ENCODE data around the gene ZNF783.
A peak's percentile ranks its signal among the peaks of the same experiment; 100 is the strongest.
"Not testable (repeated sequence)": the region's sequence is repeated elsewhere in the genome, so short reads cannot be mapped to it uniquely, and the experiment has no call there.

ZNF783 gene

DNA sequence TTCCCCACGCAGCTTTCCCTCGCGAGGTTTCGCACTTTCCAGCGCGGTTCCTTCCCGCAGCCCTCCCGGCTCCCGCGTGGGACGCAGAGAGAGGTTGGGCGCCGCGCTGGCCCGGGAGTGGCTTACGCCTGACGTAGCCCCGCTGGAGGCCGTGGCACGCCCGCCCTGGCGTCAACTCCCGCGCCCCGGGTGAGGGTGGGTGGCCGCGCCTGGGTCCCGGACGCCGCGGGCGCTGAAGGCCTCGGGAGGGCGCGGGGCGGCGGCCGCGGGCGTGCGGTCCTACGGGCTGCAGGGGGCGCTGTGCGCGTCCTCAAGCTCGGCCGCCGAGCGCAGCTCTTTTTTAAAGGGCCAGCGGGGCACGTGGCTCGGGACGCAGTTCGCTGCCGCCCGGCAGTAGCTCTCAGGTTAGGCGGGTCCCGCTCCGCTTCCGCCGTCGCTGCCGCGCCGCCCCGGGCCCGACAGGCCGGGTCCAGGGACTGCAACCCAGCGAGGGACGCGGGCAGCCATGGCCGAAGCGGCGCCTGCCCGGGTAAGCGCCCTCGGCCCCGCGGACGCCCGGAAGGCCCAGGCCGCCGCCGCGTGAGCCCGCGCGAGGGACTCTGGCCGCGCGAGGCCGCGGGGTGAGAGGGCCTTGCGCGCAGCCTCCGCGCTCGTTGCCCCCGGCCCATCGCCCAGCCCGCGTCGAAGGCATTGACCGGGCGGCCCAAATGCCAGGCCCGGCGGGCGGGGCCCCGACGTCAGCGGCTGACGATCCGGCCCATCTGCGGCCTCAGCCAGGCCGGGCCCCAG, at the start of gene ZNF783:
Gene ZNF783, plus strand, starts transcription at position 368 of the 789 bp plus-strand sequence. Its CDS starts 138 bp downstream, at position 506.
- no peak for TF ChIP-seq JUND (IDR thresholded peaks at IDR 0.05; ENCODE audit: low read depth)
- peak; percentile 64 to 85 for DNase-seq (ENCODE audit: low read depth in 1 of 2, low spot score in 1 of 2)
- in situ Hi-C loops (cut with HindIII; ENCODE audit: low pct_unique_long_range_greater_than_20kb, low sequenced_read_pairs): no loop called here

DNA sequence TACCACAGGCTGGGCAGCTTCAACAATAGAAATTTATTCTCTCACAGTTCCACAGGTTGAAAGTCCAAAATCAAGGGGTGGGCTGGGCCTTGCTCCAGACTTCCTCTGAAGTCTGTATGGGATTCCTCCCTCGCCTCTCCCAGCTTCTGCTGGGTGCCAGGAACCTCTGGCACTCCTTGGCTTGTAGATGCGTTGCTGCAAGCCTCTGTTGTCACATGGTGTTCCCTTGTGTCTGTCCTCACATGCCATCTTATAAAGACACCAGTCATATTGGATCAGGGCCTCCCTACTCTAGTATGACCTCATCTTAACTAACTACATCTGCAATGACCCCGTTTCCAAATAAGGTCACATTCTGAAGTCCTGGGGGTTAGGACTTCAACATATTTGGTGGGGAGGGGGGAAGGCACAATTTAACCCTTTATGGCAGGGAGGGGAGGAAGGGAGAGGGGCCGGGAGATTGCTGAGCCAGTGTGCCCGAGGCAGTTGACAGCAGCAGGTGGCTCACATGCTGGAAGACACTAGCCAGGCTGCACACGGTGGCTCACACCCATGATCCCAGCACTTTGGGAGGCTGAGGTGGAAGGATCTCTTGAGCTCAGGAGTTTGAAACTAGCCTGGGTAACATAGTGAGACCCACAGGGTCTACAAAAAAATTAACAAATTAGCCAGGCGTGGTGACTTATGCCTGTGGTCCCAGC, 47.8 kb upstream of the ZNF783 start:
- no peak for DNase-seq (ENCODE audit: low read depth in 1 of 2, low spot score in 1 of 2)
- TF ChIP-seq JUND (IDR thresholded peaks at IDR 0.05; ENCODE audit: low read depth): no peak
- in situ Hi-C loops (cut with HindIII; ENCODE audit: low pct_unique_long_range_greater_than_20kb, low sequenced_read_pairs): no loop called here

DNA sequence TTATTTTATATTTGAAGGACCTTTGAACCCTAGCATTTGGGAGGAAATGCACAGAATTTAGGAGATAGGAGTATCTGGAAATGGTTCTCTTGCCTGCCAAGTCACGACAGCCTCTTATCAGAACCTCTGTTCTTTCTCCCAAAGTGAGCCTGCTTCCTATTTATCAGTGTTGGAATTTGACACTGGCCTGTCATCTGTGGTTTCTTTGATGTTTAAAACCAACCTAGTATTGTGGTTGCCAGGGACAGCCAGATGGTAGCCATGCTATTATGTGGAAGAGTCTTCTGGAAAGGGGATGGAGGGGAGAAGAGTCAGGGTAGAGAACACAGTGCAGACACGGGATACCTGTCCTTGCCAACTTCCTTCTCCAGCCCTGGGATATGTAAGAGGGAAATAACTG, 45.6 kb upstream of the ZNF783 start:
- no peak for DNase-seq (ENCODE audit: low read depth in 1 of 2, low spot score in 1 of 2)
- TF ChIP-seq JUND (IDR thresholded peaks at IDR 0.05; ENCODE audit: low read depth): no peak
- in situ Hi-C loops (cut with HindIII; ENCODE audit: low pct_unique_long_range_greater_than_20kb, low sequenced_read_pairs): no loop called here

DNA sequence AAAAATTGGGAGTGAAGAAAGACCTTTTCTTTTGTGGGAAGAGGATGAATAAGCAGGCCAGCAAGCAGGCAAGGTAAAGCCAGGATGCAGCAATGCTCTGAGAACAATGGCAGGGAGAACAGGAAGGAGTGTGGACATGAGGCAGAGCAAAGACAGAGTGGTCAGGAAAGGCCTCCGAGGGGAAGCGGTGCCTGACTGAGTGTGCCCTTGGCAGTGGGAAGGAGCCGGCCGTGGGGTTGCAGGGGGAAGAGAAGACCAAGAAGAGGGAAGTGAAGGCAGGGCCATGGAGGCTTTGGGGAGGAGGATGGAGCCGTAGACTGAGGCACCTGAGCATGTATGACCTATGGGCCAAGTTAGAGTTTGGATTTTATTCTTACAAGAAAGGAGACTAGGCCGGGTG, 44.4 kb upstream of the ZNF783 start:
- no peak for TF ChIP-seq JUND (IDR thresholded peaks at IDR 0.05; ENCODE audit: low read depth)
- DNase-seq (ENCODE audit: low read depth in 1 of 2, low spot score in 1 of 2): no peak
- in situ Hi-C loops (cut with HindIII; ENCODE audit: low pct_unique_long_range_greater_than_20kb, low sequenced_read_pairs): no loop called here

DNA sequence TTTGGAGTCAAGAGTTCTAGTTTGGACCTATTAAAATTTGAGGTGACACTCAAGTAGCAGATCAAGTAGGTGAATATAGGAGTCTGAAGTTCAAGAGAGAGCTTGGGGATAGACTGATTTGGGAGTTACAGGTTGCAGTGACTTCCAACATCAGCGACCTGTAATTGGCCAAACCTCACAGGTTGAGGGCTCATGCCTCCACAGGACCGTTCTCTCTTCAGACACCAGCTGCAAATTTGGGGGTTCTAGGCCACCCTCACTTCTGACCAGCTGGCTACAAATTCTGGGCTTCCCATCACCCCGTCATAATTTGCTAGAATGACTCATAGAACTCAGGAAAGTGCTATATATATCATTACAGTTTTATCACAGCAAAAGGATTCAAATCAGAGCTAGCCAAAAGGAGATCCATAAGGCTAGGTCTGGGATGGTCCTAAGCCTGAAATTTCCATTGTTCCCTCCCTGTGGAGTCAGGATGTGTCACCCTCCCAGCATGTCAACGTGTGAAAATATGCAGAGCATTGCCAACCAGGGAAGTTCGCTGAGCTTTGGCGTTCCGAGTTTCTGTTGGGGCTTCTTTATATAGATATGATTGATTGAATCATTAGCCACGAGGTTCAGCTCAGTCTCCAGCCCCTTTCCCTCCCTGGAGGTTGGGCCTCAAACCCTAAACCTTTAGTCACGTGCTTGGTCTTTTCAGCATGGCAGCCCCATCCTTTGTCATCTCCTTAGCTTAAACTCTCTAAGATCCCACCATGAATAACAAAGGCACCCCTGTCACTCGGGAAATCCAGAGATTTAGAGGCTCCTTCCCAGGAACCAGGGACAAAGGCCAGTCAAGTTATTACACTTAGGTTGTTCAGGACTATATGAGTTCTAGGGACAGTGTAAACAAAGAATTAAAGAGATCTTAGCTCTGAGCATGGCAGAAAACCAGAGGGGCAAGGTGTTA, 43.3 kb upstream of the ZNF783 start:
- in situ Hi-C loops (cut with HindIII; ENCODE audit: low pct_unique_long_range_greater_than_20kb, low sequenced_read_pairs): no loop called here
- TF ChIP-seq JUND (IDR thresholded peaks at IDR 0.05; ENCODE audit: low read depth): no peak
- DNase-seq (ENCODE audit: low read depth in 1 of 2, low spot score in 1 of 2): no peak

DNA sequence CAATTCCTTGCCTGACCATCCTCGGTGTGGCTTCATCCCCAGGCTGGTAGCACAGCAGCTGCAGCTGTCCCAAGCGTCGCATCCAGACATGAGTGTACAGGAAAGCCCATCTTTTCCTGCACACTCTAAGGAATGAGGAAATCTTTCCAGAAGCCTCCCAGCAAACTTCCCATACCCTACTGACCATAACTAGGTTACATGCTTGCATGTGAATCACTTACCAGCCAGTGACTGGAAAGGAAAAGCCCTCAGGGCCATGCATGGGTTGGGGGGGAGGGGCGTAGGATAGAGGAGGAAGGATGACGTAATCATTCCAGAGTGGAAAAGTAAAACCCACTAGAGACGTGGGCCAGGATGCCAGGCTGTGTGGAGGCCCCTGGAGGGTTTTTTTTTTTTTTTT, 41.5 kb upstream of the ZNF783 start:
- TF ChIP-seq JUND (IDR thresholded peaks at IDR 0.05; ENCODE audit: low read depth): no peak
- in situ Hi-C loops (cut with HindIII; ENCODE audit: low pct_unique_long_range_greater_than_20kb, low sequenced_read_pairs): no loop called here
- DNase-seq (ENCODE audit: low read depth in 1 of 2, low spot score in 1 of 2): peak in 1 of 2 experiments; percentile 62

DNA sequence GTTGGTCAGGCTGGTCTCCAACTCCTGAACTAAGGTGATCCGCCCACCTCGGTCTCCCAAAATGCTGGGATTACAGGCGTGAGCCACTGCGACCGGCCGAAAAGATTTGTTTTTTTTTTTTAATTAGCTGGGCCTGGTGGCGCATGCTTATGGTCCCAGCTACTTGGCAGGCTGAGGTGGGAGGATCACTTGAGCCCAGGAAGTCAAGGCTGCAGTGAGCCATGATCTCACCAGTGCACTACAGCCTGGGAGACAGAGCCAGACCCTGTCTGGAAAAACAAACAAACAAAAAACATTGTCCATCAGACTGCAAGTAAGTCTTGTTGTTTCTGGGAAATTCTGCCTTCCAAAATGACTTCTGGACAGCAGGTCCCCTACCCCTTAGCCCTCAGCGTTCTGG, 38.8 kb upstream of the ZNF783 start:
- no peak for DNase-seq (ENCODE audit: low read depth in 1 of 2, low spot score in 1 of 2)
- TF ChIP-seq JUND (IDR thresholded peaks at IDR 0.05; ENCODE audit: low read depth): no peak
- in situ Hi-C loops (cut with HindIII; ENCODE audit: low pct_unique_long_range_greater_than_20kb, low sequenced_read_pairs): no loop called here

DNA sequence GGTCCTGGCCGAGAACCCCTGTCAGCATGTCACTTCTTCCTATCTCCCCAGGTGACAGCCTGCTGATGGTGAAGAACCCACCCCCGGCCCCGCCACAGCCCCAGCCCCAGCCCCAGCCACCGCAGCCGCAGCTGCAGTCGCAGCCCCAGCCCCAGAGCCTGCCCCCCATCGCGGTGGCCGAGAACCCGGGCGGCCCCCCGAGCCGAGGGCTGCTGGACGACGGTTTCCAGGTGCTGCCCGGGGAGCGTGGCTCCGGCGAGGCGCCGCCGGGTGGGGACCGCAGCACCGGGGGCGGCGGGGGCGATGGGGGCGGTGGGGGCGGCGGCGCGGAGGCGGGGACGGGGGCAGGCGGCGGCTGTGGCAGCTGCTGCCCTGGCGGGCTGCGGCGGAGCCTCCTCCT, 38.2 kb upstream of the ZNF783 start:
- TF ChIP-seq JUND (IDR thresholded peaks at IDR 0.05; ENCODE audit: low read depth): no peak
- no peak for DNase-seq (ENCODE audit: low read depth in 1 of 2, low spot score in 1 of 2)
- in situ Hi-C loops (cut with HindIII; ENCODE audit: low pct_unique_long_range_greater_than_20kb, low sequenced_read_pairs): no loop called here

DNA sequence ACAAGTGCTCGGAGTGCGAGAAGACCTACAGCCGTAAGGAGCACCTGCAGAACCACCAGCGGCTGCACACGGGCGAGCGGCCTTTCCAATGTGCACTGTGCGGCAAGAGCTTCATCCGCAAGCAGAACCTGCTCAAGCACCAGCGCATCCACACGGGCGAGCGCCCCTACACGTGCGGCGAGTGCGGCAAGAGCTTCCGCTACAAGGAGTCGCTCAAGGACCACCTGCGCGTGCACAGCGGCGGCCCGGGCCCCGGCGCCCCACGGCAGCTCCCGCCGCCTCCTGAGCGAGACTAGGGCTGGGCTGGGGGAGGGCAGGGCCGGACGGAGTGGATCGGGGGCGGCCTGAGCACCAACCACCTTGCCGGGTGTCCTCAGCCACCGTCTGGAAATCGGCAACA, 37.6 kb upstream of the ZNF783 start:
- in situ Hi-C loops (cut with HindIII; ENCODE audit: low pct_unique_long_range_greater_than_20kb, low sequenced_read_pairs): no loop called here
- no peak for TF ChIP-seq JUND (IDR thresholded peaks at IDR 0.05; ENCODE audit: low read depth)
- DNase-seq (ENCODE audit: low read depth in 1 of 2, low spot score in 1 of 2): no peak

DNA sequence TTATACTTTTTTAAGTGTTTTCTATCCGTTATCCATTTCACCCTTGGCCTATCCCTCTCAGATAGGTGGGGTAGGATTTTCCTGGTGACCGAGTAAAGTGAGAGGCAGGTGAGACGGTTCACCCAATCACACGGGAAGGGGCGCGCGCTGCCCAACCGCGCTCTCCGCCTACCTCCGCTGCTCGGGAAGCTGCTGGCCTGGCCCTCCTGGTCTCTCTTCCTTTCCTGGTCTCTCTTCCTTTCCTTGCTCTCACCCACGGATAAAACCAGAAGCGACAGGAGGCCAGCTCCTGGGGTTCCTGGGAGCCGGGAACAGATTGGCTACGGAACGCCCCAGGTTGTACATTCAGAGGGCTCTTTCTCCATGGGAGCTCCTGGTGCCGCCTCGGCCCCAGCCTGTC, 36.9 kb upstream of the ZNF783 start:
- no peak for DNase-seq (ENCODE audit: low read depth in 1 of 2, low spot score in 1 of 2)
- TF ChIP-seq JUND (IDR thresholded peaks at IDR 0.05; ENCODE audit: low read depth): no peak
- in situ Hi-C loops (cut with HindIII; ENCODE audit: low pct_unique_long_range_greater_than_20kb, low sequenced_read_pairs): no loop called here

DNA sequence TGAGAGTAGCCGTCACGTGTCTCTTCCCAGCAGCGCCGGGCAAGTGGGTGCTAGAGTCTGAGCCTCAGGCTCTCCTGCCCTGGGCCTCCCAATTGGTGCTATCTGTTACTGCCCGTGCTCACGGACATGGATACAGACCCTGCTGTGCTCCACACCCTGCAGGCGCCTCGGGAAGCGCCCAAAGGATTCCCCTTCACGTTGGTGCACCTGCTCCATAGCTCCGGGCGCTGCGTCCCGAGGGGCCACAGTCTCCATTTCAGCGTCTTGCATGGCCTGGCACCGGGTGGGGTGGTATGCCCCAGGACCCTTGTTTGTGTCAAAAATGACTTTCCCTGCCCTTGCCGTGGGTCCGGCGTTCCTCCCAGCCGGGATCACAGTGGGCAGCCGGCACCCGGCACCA, 36.3 kb upstream of the ZNF783 start:
- TF ChIP-seq JUND (IDR thresholded peaks at IDR 0.05; ENCODE audit: low read depth): no peak
- in situ Hi-C loops (cut with HindIII; ENCODE audit: low pct_unique_long_range_greater_than_20kb, low sequenced_read_pairs): no loop called here
- DNase-seq (ENCODE audit: low read depth in 1 of 2, low spot score in 1 of 2): no peak

DNA sequence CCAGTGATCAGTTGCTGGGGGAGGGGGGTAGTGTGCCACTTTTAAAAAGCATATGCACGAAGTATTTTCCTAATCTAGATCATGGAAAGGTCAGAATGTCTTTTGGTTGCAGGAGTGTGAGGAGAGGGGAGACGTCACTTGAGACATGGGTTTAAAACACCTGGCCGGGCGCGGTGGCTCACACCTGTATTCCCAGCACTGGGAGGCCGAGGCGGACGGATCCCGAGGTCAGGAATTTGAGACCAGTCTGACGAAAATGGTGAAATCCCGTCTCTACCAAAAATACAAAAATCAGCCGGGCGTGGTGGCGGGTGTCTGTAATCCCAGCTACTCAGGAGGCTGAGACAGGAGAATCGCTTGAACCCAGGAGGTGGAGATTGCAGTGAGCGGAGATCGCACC, 35.6 kb upstream of the ZNF783 start:
- in situ Hi-C loops (cut with HindIII; ENCODE audit: low pct_unique_long_range_greater_than_20kb, low sequenced_read_pairs); DNase-seq (ENCODE audit: low read depth in 1 of 2, low spot score in 1 of 2): not testable (repeated sequence)
